Trophoblast cell (in vitro differentiated cells and primary cell): ENCODE results near the gene HNRNPR.
"Not testable (repeated sequence)": the region's sequence is repeated elsewhere in the genome, so short reads cannot be mapped to it uniquely, and the experiment has no call there.

Source experiments
- DNase-seq, 2 donors: peaks; one replicate each; pipeline ENCODE4 v3.0.0-alpha.2; 2016
- H2AFZ ChIP-seq: 2 replicates; pipeline ENCODE4 v1.6.1; 2013; ENCODE audit warnings: low read length, moderate library complexity, mild to moderate bottlenecking; ENCODE audit not compliant: insufficient read depth, poor library complexity
- H2AK5ac ChIP-seq: 2 replicates; pipeline ENCODE4 v1.6.1; 2013; ENCODE audit warnings: mild to moderate bottlenecking, low read length
- H2BK120ac ChIP-seq: 2 replicates; pipeline ENCODE4 v1.6.1; 2013; ENCODE audit warnings: low read length, mild to moderate bottlenecking, moderate library complexity; ENCODE audit not compliant: insufficient read depth, poor library complexity
- H2BK12ac ChIP-seq: 2 replicates; pipeline ENCODE4 v1.6.1; 2013; ENCODE audit warnings: mild to moderate bottlenecking, low read length, moderate library complexity
- H2BK5ac ChIP-seq: 2 replicates; pipeline ENCODE4 v1.6.1; 2013; ENCODE audit warnings: low read length, low read depth, moderate library complexity, mild to moderate bottlenecking; ENCODE audit not compliant: poor library complexity
- H3K14ac ChIP-seq: 2 replicates; pipeline ENCODE4 v1.6.1; 2013; ENCODE audit warnings: mild to moderate bottlenecking, low read length
- H3K18ac ChIP-seq: 2 replicates; pipeline ENCODE4 v1.6.1; 2013; ENCODE audit warnings: mild to moderate bottlenecking, low read length
- H3K23ac ChIP-seq: 2 replicates; pipeline ENCODE4 v1.6.1; 2013; ENCODE audit warnings: low read length
- H3K27ac ChIP-seq: 2 replicates; pipeline ENCODE4 v1.5.1; 2013; ENCODE audit warnings: low read depth, mild to moderate bottlenecking, inconsistent platforms, low read length, moderate library complexity
- H3K27me3 ChIP-seq: 2 replicates; pipeline ENCODE4 v1.6.1; 2013; ENCODE audit warnings: inconsistent platforms, mild to moderate bottlenecking, low read length, moderate library complexity; ENCODE audit not compliant: insufficient read depth
- H3K36me3 ChIP-seq, 2 experiments: 1 replicate in 1 of 2; 2 replicates in 1 of 2; pipeline ENCODE4 v1.6.1; 2013; ENCODE audit warnings: low read length in 2 of 2, mild to moderate bottlenecking in 2 of 2, moderate library complexity in 1 of 2; ENCODE audit not compliant: insufficient read depth in 2 of 2, control insufficient read depth in 1 of 2
- H3K4ac ChIP-seq: 2 replicates; pipeline ENCODE4 v1.6.1; 2013; ENCODE audit warnings: low read depth, mild to moderate bottlenecking, low read length, moderate library complexity
- H3K4me1 ChIP-seq, 2 experiments: 1 replicate in 1 of 2; 2 replicates in 1 of 2; pipeline ENCODE4 v1.6.1; 2013; ENCODE audit warnings: low read length in 2 of 2, mild to moderate bottlenecking in 2 of 2, moderate library complexity in 1 of 2; ENCODE audit not compliant: insufficient read depth in 2 of 2, control insufficient read depth in 1 of 2
- H3K4me2 ChIP-seq: 2 replicates; pipeline ENCODE4 v1.6.1; 2013; ENCODE audit warnings: inconsistent platforms, mild to moderate bottlenecking, low read length, moderate library complexity
- H3K4me3 ChIP-seq: 2 replicates; pipeline ENCODE4 v1.5.1; 2013; ENCODE audit warnings: mild to moderate bottlenecking, low read depth, low read length, inconsistent platforms
- H3K79me1 ChIP-seq: one replicate; pipeline ENCODE4 v1.6.1; 2013; ENCODE audit warnings: low read length
- H3K79me2 ChIP-seq: 2 replicates; pipeline ENCODE4 v1.6.1; 2013; ENCODE audit warnings: low read length, mild to moderate bottlenecking; ENCODE audit not compliant: control insufficient read depth, insufficient read depth, poor library complexity
- H3K9ac ChIP-seq: 2 replicates; pipeline ENCODE4 v1.6.1; 2013; ENCODE audit warnings: mild to moderate bottlenecking, low read length
- H3K9me3 ChIP-seq: 2 replicates; pipeline ENCODE4 v1.6.1; 2013; ENCODE audit warnings: low read depth, mild to moderate bottlenecking, control low read depth, inconsistent platforms, low read length; ENCODE audit not compliant: insufficient read depth
- H4K12ac ChIP-seq: 2 replicates; pipeline ENCODE4 v1.6.1; 2013; ENCODE audit warnings: low read depth, mild to moderate bottlenecking, low read length, moderate library complexity
- H4K8ac ChIP-seq: 2 replicates; pipeline ENCODE4 v1.6.1; 2013; ENCODE audit warnings: low read depth, mild to moderate bottlenecking, low read length, moderate library complexity
- H4K91ac ChIP-seq: one replicate; pipeline ENCODE4 v1.6.1; 2013; ENCODE audit warnings: low read depth, mild to moderate bottlenecking, low read length, moderate library complexity
- WGBS: extraction: QIAGEN DNeasy Blood & Tissue Kit; methylation state at CpG from one replicate; pipeline ENCODE4 v1.1.7; 2013; ENCODE audit warnings: missing lambda C conversion rate; ENCODE audit not compliant: insufficient read length, insufficient coverage; ENCODE audit errors: extremely low coverage; 5-methylcytosine and 5-hydroxymethylcytosine counted together

HNRNPR gene

DNA sequence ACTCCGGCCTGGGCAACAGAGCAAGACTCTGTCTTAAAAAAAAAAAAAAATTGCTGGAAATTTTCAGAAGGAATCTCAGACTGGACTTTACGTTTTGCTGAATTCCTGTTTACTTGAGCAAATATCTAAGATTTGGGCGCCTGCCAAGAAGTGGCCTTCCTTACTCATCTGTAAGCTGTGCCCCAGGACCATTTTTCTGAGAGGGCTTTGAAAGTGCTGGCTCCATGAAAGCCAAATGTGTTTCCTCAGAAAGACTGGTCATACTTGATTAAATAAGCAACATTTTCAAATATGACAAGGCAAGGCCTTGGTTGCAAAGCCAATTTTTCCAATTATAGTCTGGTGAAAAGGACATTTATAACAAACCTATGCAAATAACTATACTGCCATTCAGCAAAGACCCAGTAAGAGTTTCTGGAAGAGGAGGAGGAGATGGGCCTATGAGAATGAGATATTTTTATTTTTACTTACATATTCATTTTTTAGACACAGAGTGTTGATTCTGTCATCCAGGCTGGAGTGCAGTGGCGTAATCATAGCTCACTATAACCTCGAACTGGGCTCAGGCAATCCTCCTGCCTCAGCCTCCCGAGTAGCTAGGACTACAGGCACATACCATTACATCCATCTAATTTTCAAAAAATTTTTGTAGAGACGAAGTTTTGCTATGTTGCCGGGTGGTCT is 70.5 kb downstream of the HNRNPR start:
- Histone ChIP-seq H3K27me3 (no peaks in the 10 kb centered on the region), H4K91ac (no peak overlapping the region), H4K8ac (no peak overlapping the region), H2BK5ac (no peak overlapping the region), H3K4ac (no peak overlapping the region), H3K9me3 (no peaks in the 10 kb centered on the region), H2BK12ac (no peak overlapping the region), H3K4me2 (no peak overlapping the region), H3K14ac (no peak overlapping the region), H3K18ac (no peak overlapping the region), H3K23ac (no peak overlapping the region), H3K9ac (no peak overlapping the region), H3K4me3 (no peak overlapping the region), H3K79me1 (no peaks in the 10 kb centered on the region), H4K12ac (no peak overlapping the region), H3K4me1 (no peaks in the 10 kb centered on the region), H3K36me3 (no peaks in the 10 kb centered on the region), H2AK5ac (no peak overlapping the region), H3K79me2 (no peaks in the 10 kb centered on the region), H3K27ac (no peak overlapping the region), H2AFZ (no peak overlapping the region), H2BK120ac (no peak overlapping the region)
- no CpG with 5 or more reads among the region's 8 CpGs for WGBS
- DNase-seq, result peak; percentile 83 to 90

DNA sequence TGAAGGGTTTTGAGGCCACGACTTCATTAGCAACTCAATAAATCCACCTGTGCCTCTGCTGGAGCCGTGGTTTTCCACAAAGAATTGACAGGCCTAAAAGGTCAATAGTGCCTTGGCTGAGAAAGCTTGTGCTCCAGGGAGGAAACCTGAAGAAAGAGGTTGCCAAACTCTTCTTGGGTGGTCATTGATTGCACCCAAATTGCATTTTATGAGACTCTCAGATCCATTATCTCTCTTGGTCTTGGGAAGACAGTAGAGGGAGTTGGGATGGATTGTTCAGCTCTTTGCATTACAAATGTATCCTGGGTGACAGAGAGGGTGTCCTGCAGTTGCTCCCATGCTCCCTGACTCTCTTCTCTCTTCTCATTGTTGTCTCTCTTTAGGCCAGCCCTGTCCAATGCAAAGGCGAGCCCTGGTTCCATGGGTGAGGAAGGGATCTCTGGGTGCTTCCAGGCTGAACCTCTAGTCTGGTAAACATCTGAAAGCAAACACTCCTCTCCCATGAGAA is 80.7 kb downstream of the HNRNPR start:
- no peak overlapping the region for H3K4me3 ChIP-seq
- H3K79me1 ChIP-seq, result no peaks in the 10 kb centered on the region
- no peak overlapping the region for H3K4ac ChIP-seq
- H3K9ac ChIP-seq, result no peak overlapping the region
- H2AFZ ChIP-seq, result no peak overlapping the region
- no peak overlapping the region for H3K14ac ChIP-seq
- no peak overlapping the region for H4K8ac ChIP-seq
- H4K91ac ChIP-seq, result no peak overlapping the region
- H3K9me3 ChIP-seq, result no peaks in the 10 kb centered on the region
- no peak for DNase-seq
- H3K18ac ChIP-seq, result no peak overlapping the region
- no peak overlapping the region for H3K4me2 ChIP-seq
- H3K27me3 ChIP-seq, result no peaks in the 10 kb centered on the region
- H2AK5ac ChIP-seq, result no peak overlapping the region
- H2BK12ac ChIP-seq, result no peak overlapping the region
- H3K23ac ChIP-seq, result no peak overlapping the region
- WGBS, result no CpG with 5 or more reads among the region's 3 CpGs
- no peaks in the 10 kb centered on the region for H3K36me3 ChIP-seq
- no peak overlapping the region for H2BK5ac ChIP-seq
- no peak overlapping the region for H4K12ac ChIP-seq
- no peaks in the 10 kb centered on the region for H3K79me2 ChIP-seq
- H2BK120ac ChIP-seq, result no peak overlapping the region
- H3K4me1 ChIP-seq, result no peaks in the 10 kb centered on the region
- no peak overlapping the region for H3K27ac ChIP-seq

DNA sequence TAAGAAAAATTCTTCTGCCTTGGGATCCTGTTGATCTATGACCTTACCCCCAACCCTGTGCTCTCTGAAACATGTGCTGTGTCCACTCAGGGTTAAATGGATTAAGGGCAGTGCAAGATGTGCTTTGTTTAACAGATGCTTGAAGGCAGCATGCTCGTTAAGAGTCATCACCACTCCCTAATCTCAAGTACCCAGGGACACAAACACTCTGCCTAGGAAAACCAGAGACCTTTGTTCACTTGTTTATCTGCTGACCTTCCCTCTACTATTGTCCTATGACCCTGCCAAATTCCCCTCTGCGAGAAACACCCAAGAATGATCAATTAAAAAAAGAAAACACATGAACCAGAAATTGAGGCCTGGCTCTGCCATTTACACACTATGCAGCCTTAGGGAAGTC is 86.0 kb downstream of the HNRNPR start:
- not testable (repeated sequence) for H3K23ac ChIP-seq, H2BK12ac ChIP-seq, H2AFZ ChIP-seq, DNase-seq, H3K9me3 ChIP-seq, H2AK5ac ChIP-seq, H3K4me3 ChIP-seq, H3K4me1 ChIP-seq, H4K12ac ChIP-seq, H3K27ac ChIP-seq, H3K79me2 ChIP-seq, H3K9ac ChIP-seq, H4K91ac ChIP-seq, H3K4ac ChIP-seq, H4K8ac ChIP-seq, H2BK5ac ChIP-seq, H2BK120ac ChIP-seq, H3K36me3 ChIP-seq, H3K79me1 ChIP-seq, H3K18ac ChIP-seq, H3K4me2 ChIP-seq, H3K14ac ChIP-seq, H3K27me3 ChIP-seq
- no CpG with 5 or more reads among the region's 2 CpGs for WGBS

DNA sequence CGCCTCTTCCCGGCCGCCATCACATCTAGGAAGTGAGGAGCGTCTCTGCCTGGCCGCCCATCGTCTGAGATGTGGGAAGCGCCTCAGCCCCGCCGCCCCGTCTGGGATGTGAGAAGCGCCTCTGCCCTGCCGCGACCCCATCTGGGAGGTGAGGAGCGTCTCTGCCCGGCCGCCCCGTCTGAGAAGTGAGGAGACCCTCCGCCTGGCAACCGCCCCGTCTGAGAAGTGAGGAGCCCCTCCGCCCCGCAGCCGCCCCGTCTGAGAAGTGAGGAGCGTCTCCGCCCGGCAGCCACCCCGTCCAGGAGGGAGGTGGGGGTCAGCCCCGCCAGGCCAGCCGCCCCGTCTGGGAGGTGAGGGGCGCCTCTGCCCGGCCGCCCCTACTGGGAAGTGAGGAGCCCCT is 86.7 kb downstream of the HNRNPR start:
- not testable (repeated sequence) for H3K79me1 ChIP-seq, H4K91ac ChIP-seq, H2AFZ ChIP-seq, H3K4ac ChIP-seq, H2BK12ac ChIP-seq, H3K4me1 ChIP-seq, H3K9ac ChIP-seq, H3K18ac ChIP-seq, H2AK5ac ChIP-seq, H4K12ac ChIP-seq, H3K9me3 ChIP-seq, H3K23ac ChIP-seq, DNase-seq, H3K27ac ChIP-seq, H3K79me2 ChIP-seq, H3K14ac ChIP-seq, H4K8ac ChIP-seq, H2BK120ac ChIP-seq, H3K4me2 ChIP-seq, H3K4me3 ChIP-seq, H3K36me3 ChIP-seq, H3K27me3 ChIP-seq, H2BK5ac ChIP-seq
- no CpG with 5 or more reads among the region's 34 CpGs for WGBS
